Stomach (tissue), 4 donors: ENCODE data around the gene C10orf90.

ENCODE experiments used
- EP300 ChIP-seq: sonication (generic); formaldehyde crosslinking; IDR thresholded peaks from one replicate; pipeline ENCODE4 v1.6.1; 2017; ENCODE audit warnings: antibody characterized with exemption
- POLR2AphosphoS5 ChIP-seq, 3 donors: sonication (generic); formaldehyde crosslinking; IDR thresholded peaks; one replicate each; pipeline ENCODE4 v1.6.1; 2016; ENCODE audit warnings: antibody characterized with exemption in 3 of 3
- TF ChIP-seq, protein P1 (sequence below), 7 experiments: fragments of 450-650 bp in 4 of 7; fragments of 200-600 bp in 3 of 7; sonication (generic) in 3 of 7; IDR thresholded peaks; one replicate each; pipeline ENCODE4 v1.5.1; 2016 to 2019; ENCODE audit warnings: antibody characterized with exemption in 7 of 7, control low read depth in 2 of 7, mild to moderate bottlenecking in 1 of 7

DNA sequence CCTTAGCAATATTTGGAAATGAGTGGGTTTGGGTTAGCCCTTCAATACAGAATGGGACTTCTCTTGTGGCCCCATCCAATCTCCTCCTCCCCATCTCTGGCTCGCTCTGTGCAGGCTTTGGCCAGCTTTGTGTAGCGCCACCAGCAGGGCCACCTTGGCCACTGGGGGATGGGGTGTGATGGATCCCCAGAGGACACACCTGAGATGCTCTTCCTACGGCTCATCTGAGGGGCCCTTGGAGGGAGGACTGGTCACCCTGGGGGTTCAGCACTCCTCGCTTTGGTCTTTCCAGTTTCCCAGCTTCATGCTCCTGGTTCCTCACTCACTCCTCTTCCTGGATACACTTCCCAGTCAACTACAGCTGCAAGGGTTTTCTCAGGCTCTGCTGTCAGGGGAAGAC is 15.3 kb upstream of the C10orf90 start:
- TF ChIP-seq, protein P1, sequence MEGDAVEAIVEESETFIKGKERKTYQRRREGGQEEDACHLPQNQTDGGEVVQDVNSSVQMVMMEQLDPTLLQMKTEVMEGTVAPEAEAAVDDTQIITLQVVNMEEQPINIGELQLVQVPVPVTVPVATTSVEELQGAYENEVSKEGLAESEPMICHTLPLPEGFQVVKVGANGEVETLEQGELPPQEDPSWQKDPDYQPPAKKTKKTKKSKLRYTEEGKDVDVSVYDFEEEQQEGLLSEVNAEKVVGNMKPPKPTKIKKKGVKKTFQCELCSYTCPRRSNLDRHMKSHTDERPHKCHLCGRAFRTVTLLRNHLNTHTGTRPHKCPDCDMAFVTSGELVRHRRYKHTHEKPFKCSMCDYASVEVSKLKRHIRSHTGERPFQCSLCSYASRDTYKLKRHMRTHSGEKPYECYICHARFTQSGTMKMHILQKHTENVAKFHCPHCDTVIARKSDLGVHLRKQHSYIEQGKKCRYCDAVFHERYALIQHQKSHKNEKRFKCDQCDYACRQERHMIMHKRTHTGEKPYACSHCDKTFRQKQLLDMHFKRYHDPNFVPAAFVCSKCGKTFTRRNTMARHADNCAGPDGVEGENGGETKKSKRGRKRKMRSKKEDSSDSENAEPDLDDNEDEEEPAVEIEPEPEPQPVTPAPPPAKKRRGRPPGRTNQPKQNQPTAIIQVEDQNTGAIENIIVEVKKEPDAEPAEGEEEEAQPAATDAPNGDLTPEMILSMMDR (IDR thresholded peaks at IDR 0.05): no peak
- no peak for TF ChIP-seq EP300
- no peak for TF ChIP-seq POLR2AphosphoS5 (IDR thresholded peaks at IDR 0.05)
